GM18507 (cell line): ENCODE measurements around the gene GABBR2.

Source experiments
- DNase-seq: peaks from one replicate; pipeline ENCODE4 v3.0.0; 2011; ENCODE audit warnings: low read depth; ENCODE audit not compliant: insufficient read length; ENCODE audit errors: extremely low spot score
- FAIRE-seq: peaks from 2 replicates; lab custom pipeline; 2011; peaks lifted over from hg19 to GRCh38; lab: Jason Lieb, UNC

Gene GABBR2

DNA sequence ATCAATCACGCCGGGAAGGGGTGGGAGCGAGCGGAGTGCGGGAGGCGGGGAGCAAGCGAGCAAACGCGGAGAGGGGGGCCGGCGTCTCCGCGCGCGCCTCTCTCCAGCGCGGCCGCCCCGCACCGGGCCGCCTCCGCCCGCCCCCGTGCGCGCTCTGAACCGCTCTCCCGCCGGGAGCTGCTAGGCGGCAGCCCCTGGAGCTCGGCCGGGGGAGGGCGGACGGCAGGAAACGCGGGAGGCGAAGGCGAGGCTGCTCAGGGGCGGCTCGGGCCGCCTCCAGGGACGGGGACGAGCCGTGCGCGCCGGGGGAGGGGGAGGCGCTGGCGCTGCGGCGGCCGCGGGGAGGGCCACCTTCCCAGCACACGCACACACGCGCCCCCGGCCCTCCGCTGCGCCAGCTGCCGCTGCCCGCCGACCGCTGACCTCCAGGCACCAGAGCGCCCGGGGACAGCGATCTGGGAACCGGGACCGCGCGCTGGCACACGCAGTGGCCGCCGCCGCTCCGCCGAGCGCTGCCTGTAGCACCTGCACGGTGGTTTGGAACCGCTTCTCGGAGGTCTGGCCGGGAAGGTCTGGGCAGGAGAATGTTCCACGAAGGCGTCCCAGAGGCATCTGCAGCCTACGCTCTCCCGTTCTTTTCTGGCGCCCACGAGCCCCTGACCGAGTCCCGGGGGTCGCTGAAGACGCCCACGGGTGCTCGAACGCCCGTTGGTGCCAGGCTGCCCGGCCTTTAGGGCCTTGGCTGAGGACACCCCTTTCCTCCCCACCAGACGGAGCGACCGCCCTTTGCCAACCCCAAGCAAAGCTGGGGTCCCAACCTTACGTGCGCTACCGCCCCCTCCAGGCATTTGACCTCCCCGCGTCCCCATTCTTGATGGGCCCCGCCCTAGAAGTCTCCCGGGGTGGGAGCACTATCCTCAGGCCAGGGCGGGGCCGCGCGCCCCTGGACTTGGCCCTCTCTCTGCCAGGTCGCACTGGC lies at the start of gene GABBR2:
TSS of gene GABBR2 (minus strand) at position 3 of the 979 bp plus-strand sequence. CDS start 198 bp downstream, outside the sequence.
- FAIRE-seq = no peak
- DNase-seq = no peak

DNA sequence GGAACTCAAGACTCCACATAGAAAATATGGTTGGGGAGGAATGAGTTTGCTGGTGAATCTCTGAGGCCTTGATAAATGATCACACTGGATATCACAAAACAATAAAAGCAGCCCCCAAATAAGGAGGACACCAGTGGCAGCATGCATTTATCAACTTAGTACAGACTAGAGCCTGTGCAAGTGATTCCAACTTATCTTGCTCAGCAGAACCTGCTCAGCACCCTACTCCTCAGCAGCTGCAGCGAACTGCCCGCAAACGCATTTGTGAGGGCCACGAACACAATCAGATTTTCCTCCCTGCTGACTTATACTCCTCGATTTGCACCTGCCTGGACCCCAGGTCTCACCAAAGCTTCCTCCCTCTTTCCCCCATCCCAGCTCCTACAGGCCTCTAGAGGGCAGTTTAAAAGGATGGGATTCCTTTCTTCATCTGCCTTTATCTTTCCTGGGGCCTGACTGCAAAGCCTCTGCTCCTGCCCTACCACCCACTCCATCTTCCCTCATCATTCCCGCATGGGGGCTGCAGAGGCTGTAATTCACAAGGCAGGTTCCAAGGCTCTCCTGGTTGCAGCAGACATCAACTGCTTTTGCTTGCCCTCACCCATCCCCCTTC lies 46.4 kb upstream of the GABBR2 start:
- DNase-seq (no peak), FAIRE-seq (no peak)

DNA sequence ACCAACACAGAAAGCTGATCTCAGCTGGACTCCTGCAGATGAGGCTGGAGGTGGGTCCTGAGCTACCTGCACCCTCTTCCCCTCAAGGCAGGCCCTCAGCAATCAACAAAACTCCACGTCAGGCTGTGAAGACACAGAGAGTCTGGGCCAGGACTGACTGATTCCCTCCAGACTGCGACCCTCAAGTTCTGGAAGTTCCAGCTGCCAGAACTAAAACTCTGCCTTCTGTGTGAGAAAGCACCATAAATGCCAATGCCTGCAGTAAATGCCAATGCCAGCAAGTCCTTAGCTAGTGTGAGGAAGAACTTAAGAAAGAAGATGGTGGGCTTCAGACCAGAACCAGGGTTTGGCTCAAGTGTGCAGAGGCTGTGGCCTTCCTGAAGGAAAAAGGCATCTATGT lies 42.5 kb upstream of the GABBR2 start:
- DNase-seq = no peak
- FAIRE-seq = no peak

DNA sequence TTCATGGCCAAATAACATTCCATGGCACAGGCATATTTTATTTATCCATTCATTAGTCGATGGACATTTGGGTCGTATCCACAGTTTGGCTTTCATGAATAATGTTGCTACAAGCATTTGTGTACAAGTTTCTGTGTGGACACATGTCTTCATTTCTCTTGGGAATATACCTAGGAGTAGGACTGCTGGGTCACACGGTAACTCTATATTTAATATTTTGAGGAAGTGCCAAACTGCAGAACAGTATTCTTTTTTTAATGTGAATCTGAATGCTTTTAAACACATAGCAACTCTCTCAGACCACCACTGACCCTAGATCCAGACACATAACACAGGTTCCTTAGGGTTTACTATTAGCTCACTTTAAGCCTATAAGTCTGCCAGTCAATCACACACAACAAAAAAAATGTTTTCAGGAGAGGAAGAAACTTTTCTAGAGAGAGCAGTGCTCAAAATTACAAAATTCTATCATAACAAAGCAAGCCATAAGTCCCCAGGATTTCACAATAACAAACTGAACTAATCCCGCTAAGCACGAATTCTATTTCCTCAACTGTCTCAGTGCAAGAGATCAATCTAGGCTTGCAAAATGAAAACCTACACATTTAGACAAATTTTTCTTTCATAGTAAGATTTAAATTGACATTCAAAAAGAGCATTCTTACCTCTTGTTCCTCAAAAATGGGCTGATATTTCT lies 41.8 kb upstream of the GABBR2 start:
- FAIRE-seq (no peak), DNase-seq (no peak)

DNA sequence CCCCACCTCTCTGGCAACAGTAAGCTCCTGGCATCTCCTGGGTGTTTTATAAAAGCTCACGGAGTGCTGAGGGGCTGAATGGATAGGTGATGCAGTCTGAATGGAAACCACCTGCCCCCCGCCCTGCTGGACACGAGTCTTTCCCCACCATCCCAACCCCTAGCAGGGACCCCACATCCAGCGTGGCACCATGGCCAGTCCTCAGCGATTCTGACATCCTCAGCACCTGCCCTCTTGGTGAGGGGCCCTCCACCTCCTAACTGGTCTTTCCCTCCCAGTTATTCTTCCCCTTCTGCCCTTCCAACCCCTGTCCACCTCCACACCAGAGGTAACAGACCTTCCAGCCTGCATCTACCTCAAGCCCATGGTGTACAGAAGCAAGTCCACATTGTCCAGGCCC lies 38.7 kb upstream of the GABBR2 start:
- no peak for DNase-seq
- FAIRE-seq = no peak

DNA sequence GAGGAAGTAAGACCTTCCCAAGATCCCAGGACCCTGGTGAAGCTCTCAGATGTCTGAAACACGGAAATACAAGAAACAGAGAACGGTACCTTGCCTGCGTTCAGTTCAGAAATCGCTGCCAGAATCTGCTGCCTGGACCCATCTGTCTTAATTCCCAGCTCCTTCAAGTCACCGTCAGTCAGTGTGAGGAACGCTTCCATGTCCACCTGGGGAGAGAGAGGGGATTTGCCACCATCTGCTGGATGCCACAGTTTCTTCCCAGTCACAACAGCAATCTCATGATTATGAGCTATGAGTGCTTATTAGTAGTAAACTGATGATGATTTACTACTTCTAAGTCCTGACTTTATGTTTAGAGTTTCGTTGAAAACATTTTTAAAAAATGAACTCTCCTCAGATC lies 36.7 kb upstream of the GABBR2 start:
- DNase-seq = no peak
- no peak for FAIRE-seq

DNA sequence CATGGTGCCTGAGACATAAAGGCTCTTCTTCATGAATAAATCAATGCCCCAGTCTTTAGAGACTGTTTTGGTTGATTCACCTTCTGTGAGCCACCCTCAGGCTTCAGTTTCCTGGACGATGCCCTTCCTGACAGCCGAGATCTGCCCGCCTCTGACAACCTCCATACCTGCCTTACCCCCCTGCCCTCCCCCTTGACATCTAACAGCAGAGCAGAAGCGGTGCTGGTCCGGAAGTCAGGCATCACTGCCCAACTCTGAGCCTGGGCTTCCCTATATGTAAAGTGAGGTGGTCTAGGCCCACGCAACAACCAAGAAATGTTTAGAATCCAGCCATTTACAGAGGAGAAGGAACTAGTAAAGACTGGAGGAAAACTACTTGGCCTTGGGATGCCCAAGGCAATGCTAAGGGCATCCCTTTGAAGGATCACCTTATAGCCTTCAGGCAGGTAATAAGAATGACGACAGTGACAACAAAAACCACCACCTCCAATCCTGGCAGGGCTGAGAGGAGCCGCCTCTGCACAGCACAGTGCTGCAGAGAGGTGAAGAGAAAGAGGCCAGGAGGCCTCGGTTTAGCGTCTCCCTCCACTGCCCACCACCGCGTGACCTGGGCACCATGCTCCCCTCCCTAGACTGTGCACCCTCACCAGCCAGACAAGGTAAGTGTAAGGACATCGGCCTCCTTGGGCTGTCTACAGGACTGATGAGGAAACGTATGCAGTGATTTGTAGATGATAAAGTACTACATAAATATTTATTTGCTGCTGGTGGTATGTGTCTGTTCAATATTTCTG lies 35.3 kb upstream of the GABBR2 start:
- DNase-seq = no peak
- FAIRE-seq = no peak

DNA sequence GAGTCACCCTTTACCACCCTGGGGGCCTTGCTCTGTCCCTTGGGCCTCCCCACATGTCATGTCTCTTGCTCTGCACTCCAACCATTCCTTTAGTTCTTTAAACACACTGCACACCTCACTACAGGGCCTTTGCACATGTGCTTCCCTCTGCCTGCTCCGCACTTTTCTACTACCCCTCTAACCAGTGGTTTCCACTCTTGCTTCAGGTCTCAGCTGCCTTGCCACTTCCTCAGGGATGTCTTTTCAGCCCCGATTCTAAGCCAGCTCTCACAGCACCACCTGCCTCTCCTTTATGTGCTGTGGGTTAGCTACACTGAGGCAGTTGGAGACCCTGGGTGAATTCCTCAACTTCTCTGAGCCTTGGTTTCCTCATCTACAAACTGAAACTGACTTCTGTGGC lies 34.6 kb upstream of the GABBR2 start:
- no peak for DNase-seq
- no peak for FAIRE-seq

DNA sequence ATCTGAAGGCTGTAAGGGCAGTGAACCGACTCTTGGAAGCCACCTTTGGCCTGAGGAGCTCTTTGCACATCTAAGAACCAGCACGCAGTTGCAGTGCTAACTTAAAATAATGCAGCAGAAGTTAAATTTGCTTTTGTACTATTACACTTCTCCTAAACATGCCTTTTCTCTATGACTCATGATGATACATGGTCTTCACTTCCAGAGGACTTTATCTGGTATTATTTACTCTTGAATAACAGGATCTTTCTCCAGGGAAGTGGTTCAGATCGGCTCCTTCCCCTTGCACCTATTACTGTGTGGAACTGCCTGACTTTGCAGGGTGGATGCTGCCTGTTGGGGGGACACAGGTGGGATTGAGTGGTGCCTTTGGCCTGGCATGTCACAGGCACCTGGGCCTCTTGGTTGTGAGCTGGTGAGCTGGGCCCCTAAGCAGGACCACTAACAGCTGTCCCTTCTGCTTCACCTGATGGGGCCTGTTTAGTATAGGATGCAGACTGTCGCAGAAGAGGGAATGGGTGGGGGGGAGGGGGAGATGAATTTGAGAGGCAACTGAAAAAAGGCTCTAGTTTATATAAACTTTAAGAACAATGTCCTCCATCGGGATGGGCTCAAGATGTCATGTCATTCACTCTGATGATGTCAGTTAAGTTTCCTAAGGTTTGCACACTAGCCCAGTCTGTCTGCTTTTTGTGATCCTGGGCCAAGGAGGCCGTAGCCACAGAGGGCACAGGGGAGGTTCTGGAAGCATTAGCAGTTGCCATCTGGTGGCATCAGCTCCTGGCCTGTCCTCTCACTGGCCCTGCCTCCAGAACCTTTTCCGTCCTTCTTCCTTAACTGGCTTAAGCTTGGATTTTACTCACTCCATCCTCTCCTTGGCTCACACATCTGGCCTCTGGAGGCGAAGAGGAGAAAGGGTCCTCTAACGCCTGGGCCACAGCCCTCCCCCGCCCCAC lies 33.9 kb upstream of the GABBR2 start:
- DNase-seq (no peak), FAIRE-seq (no peak)

DNA sequence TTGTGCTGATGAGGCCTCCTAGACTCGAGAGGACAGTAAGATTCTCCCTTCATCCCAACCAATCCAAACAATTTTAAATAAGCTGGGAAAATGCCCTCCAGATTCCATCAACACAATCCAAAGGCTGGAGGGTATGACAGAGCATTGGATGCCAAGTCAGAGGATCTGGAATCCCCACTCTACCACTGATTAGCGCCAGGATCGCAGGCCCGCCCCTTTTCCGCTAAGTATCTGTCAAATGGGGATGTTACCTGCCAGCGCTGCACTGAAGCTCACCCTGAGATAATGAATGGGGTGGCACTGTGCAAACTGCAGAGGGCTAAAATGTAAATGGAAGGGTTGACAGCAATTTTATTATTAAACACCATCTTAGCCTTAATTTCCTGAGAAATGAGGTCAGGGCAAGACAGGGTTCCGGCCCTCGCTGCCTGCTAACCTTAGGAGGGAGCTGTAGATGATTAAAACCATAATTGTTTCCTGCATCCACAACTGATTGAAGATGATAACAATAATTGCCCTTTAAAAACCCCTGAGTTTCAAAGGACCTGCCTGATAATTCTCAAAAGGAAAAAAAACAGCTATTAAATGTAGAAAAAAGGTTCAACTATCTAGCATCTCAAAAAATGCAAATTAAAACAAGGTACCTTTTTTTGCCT lies 31.6 kb upstream of the GABBR2 start:
- DNase-seq = no peak

DNA sequence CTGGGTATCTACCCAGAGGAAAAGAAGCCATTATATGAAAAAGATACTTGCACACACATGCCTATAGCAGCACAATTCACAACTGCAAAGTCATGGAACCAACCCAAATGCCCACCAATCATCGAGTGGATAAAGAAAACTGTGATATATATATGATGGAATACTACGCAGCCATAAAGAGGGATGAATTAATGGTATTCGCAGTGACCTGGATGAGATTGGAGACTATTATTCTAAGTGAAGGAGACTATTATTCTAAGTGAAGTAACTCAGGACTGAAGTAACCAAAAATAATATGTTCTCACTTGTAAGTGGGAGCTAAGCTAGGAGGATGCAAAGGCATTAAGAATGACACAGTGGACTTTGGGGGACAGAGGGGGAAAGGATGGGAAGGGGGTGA lies 30.0 kb upstream of the GABBR2 start:
- FAIRE-seq = no peak
- DNase-seq = no peak

More for the DNA sequence above, 31.6 kb upstream of the GABBR2 start:
- FAIRE-seq = no peak

DNA sequence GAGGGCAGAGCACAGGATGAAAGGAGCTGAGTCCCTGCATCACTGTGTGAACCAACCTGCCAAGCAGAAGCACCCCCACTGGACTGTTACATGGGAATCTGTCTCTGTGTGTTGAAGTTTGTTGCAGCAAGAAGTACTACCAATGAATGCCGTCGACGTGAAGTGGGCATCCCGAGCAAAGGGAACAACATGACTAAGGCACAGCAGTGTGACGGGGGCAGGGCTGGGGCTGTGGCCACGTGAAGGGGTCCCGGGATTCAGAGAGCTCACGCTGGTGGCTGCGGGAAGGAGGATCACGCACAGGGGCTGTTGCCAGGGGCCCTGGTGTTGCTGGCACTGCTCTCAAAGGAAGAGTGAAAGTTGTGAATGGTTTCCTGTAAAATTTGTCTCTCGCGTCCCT lies 27.5 kb upstream of the GABBR2 start:
- FAIRE-seq = no peak
- no peak for DNase-seq

DNA sequence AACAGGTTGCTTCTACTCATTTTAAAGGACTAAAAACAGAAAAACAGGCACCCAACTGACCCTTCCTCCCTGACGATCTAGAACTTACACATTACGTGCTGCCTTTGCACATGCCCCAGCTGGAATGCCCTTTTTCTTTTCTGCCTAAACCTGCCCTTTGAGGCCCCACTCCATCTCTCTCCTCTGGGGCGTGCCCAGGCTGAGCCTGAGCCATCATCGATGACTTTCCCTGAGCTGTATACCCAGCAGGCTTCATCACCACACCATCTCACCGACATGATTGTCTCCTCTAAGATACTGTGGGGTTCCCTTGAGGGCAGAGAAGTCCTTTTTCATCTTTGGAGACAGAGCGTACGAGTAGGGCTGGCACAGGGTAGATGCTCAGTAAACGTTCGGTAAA lies 24.1 kb upstream of the GABBR2 start:
- DNase-seq (no peak), FAIRE-seq (no peak)

DNA sequence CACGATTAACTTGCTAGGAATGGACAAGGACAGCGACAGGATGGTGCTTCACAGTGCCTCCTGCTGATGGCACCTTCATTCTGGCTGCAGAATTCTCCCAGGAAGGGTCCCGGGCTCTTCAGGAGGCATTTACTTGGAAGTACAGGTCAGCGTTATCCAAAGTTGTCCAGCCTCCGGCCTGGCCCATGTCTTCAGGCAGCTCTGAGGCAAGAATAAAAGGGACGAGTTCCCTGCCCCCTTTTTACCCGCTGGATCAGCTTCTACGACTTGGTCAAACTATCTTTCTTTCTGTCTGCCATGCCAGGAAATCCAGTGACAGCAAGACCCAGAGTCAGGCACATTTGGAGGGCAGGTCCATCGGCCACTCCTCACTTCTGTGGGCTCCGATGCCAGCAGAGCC lies 23.4 kb upstream of the GABBR2 start:
- no peak for DNase-seq
- FAIRE-seq = no peak

DNA sequence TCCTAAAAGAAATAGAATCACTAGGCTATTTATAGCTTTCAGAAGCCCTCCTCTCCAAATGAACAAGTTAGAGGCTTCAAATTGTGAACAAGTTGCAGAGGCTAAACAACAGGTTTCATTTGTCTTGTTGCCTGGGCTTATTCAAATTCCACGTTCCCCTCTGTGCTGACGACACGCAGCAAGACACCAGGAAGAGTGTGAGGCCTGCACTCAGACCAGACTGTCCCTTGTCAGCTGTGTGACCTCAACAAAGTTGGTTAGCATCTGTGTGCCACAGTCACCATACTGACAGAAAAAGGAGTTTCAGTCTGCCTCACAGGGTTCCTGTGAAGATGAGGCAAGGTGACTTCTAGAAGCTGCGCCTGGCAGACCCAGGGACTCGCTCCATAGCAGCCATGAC lies 22.1 kb upstream of the GABBR2 start:
- no peak for DNase-seq
- FAIRE-seq = no peak

DNA sequence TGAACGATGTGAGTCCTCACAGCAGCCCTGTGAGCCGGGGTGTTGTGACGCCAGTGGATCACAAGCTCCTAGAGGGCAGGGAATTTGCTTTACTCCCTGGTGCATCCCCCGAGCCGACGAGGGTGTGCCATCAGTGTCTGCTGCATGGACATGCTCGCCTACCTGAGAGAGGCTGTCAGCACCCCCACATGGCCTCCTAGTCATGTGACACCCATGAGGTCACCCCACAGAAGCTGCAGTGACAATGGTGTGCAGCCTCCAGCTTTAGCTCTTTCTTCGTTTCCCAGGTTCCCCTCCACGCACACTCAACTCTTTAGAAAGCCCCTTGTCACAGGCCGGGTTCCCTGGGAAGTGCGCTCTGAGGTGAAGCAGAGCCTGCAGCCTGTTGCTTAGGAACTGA lies 19.8 kb upstream of the GABBR2 start:
- DNase-seq (no peak), FAIRE-seq (no peak)

DNA sequence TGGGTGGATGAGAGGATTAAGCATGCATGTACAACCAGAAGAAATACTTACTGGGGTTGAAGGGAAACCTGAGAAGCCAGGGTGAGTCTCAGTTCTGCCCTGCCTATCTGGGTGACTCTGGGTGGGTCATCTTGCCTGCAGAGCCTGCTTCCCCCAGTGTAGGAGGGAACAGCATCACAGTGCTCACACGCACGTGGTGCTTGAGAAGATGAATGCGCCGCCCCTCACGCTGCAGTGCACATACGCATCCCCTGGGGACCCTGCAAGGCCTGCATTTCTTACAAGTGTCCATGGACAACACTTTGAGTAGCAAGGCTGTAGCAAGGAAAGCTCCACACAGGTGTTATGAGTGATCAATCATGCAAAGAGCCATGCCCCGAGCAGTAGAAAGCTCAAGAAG lies 18.7 kb upstream of the GABBR2 start:
- no peak for DNase-seq
- no peak for FAIRE-seq

DNA sequence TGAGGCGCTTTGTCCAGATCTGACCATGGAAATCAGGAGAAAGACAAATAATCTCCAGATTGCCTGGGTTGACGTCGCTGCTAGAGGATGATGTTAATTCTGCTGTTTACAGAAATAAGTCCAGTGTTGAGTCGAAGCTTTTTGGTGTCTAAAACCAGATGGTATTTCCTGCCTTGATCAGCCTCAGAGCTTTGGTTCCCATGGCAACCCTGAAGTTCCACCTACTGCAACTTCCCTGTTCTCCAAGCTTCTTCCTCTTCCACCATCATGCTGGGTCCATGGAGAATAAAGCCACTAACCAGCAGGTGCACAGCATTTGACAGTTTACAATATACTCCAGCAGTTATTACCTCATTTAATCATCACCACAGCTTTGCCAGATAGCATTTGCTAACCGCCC lies 18.0 kb upstream of the GABBR2 start:
- DNase-seq (no peak), FAIRE-seq (no peak)
